Common myeloid progenitor, CD34-positive (primary cell): ENCODE data around the gene CORO7.
A peak's percentile ranks its signal among the peaks of the same experiment; 100 is the strongest.

Experiments
- CTCF ChIA-PET: fragments of 350-600 bp; sonication (Branson Sonifier 250); formaldehyde crosslinking; loops from one replicate; lab custom pipeline; 2021; ENCODE audit warnings: antibody characterized with exemption; lab: Charles Lee
- POLR2A ChIA-PET: fragments of 350-600 bp; sonication (Branson Sonifier 250); formaldehyde crosslinking; loops from one replicate; lab custom pipeline; 2021; ENCODE audit warnings: antibody characterized with exemption; lab: Charles Lee
- DNase-seq, 3 donors: peaks; one replicate each; pipeline versions ENCODE4 v3.0.0 to v3.0.0-alpha.2; 2013
- H3K27ac ChIP-seq, 2 experiments: 1 replicate in 1 of 2; 2 replicates in 1 of 2; pipeline ENCODE4 v1.7.0; 2013; ENCODE audit warnings: inconsistent platforms in 2 of 2, low read length in 2 of 2, mild to moderate bottlenecking in 2 of 2, low read depth in 1 of 2, moderate library complexity in 1 of 2; ENCODE audit not compliant: severe bottlenecking in 2 of 2, insufficient read depth in 1 of 2, poor library complexity in 1 of 2
- H3K27me3 ChIP-seq, 5 experiments: replicated peaks in 2 of 5; 1 replicate in 3 of 5; 2 replicates in 2 of 5; pipeline versions ENCODE4 v1.6.1 to v1.7.0; 2013; ENCODE audit warnings: low read length in 4 of 5, mild to moderate bottlenecking in 2 of 5, moderate library complexity in 2 of 5, inconsistent platforms in 1 of 5; ENCODE audit not compliant: insufficient read depth in 5 of 5, control insufficient read depth in 4 of 5
- H3K36me3 ChIP-seq, 4 experiments: 1 replicate in 2 of 4; 2 replicates in 2 of 4; pipeline versions ENCODE4 v1.6.1 to v1.7.0; 2013; ENCODE audit warnings: low read length in 3 of 4, control low read depth in 1 of 4, mild to moderate bottlenecking in 1 of 4; ENCODE audit not compliant: control insufficient read depth in 4 of 4, insufficient read depth in 4 of 4
- H3K4me1 ChIP-seq, 4 experiments: 1 replicate in 3 of 4; 2 replicates in 1 of 4; pipeline versions ENCODE4 v1.6.1 to v1.7.1; 2013; ENCODE audit warnings: low read length in 3 of 4, mild to moderate bottlenecking in 3 of 4, control low read depth in 1 of 4, inconsistent platforms in 1 of 4, moderate library complexity in 1 of 4; ENCODE audit not compliant: control insufficient read depth in 4 of 4, insufficient read depth in 4 of 4; ENCODE audit errors: control extremely low read depth in 1 of 4
- H3K4me3 ChIP-seq, 7 experiments: 1 replicate in 4 of 7; 2 replicates in 3 of 7; pipeline versions ENCODE4 v1.5.1 to v1.7.0; 2013; ENCODE audit warnings: mild to moderate bottlenecking in 7 of 7, low read length in 6 of 7, moderate library complexity in 6 of 7, inconsistent platforms in 2 of 7, low read depth in 2 of 7, control low read depth in 1 of 7; ENCODE audit not compliant: insufficient read depth in 4 of 7, control insufficient read depth in 1 of 7; ENCODE audit errors: extremely low read depth in 1 of 7
- H3K9me3 ChIP-seq, 5 experiments: 1 replicate in 4 of 5; 2 replicates in 1 of 5; pipeline versions ENCODE4 v1.6.1 to v1.7.1; 2013; ENCODE audit warnings: low read length in 4 of 5, mild to moderate bottlenecking in 2 of 5, inconsistent platforms in 1 of 5, low read depth in 1 of 5, moderate library complexity in 1 of 5; ENCODE audit not compliant: control insufficient read depth in 4 of 5, insufficient read depth in 2 of 5; ENCODE audit errors: control extremely low read depth in 1 of 5
- WGBS: methylation state at CpG from one replicate; pipeline ENCODE4 v1.1.5; 2013; ENCODE audit not compliant: insufficient coverage; 5-methylcytosine and 5-hydroxymethylcytosine counted together

Gene CORO7

GRCh38 chr16:4332623-4333307, 83.6 kb downstream of the CORO7 start:
- DNase-seq: no peak
- ChIA-PET CTCF (interaction anchor here (0.8 to 14.1 kb wide), 13 partner anchors 8 to 144 kb away, joined by 3 to 188 read pairs (median 5); no protein-coding TSS in a partner anchor), POLR2A (interaction anchor here (0.6 to 0.8 kb wide), 2 partner anchors 13 to 25 kb away, joined by 3 read pairs; no protein-coding TSS in a partner anchor)
- no peak overlapping the region for H3K27ac ChIP-seq
- H3K36me3 ChIP-seq: no peaks in the 10 kb centered on the region
- WGBS: 93% methylated on average over 17 of the region's 19 CpGs
- no peak overlapping the region for H3K4me3 ChIP-seq
- H3K9me3 ChIP-seq: no peaks in the 10 kb centered on the region
- peaks cover 0 to 21% (median 14%) of the 10 kb centered on the region in 4 experiments for H3K4me1 ChIP-seq
- H3K27me3 ChIP-seq: no peaks in the 10 kb centered on the region

DNA sequence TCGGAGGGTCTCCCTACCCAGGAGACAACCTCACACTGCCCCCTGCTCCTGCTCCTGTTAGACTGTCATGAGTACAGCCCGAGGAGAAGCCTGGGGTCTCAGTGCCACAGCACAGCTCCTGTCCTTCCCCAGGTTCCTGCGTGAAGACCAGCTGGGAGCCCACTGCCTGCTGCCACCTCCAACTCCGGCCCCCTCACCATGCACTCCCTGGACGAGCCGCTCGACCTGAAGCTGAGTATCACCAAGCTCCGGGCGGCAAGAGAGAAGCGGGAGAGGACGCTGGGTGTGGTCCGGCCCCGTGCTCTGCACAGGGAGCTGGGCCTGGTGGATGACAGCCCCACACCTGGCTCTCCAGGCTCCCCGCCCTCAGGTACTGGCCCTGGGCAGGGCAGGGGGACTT, 84.3 kb downstream of the CORO7 start:
- Histone ChIP-seq H3K27me3 (no peaks in the 10 kb centered on the region), H3K4me1 (peaks cover 0 to 26% (median 17%) of the 10 kb centered on the region in 4 experiments), H3K4me3 (no peak overlapping the region), H3K36me3 (no peaks in the 10 kb centered on the region), H3K27ac (no peak overlapping the region), H3K9me3 (no peaks in the 10 kb centered on the region)
- no peak for DNase-seq
- WGBS: 96% methylated on average over 13 of the region's 14 CpGs
- CTCF ChIA-PET: interaction anchor here (0.6 to 14.1 kb wide), 17 partner anchors 9 to 144 kb away, joined by 3 to 188 read pairs (median 4); no protein-coding TSS in a partner anchor
- POLR2A ChIA-PET: interaction anchor here (0.6 to 1.0 kb wide), 2 partner anchors 23 to 24 kb away, joined by 3 read pairs; no protein-coding TSS in a partner anchor

GRCh38 chr16:4330277-4330874, 86.0 kb downstream of the CORO7 start:
- H3K27me3 ChIP-seq: no peaks in the 10 kb centered on the region
- POLR2A ChIA-PET: interaction anchor here (0.5 to 0.7 kb wide), 2 partner anchors 58 to 628 kb away, joined by 3 read pairs; partner anchors contain the start of genes SEC14L5 and TFAP4
- 61% methylated on average over 14 of the region's 14 CpGs for WGBS
- peaks cover 0 to 28% (median 19%) of the 10 kb centered on the region in 4 experiments for H3K4me1 ChIP-seq
- no peaks in the 10 kb centered on the region for H3K36me3 ChIP-seq
- H3K4me3 ChIP-seq: no peak overlapping the region
- CTCF ChIA-PET: interaction anchor here (0.7 to 14.1 kb wide), 13 partner anchors 10 to 347 kb away, joined by 3 to 188 read pairs (median 4); no protein-coding TSS in a partner anchor
- DNase-seq: peak in 2 of 3 donors; percentile 57
- no peaks in the 10 kb centered on the region for H3K9me3 ChIP-seq
- H3K27ac ChIP-seq: no peak overlapping the region

DNA sequence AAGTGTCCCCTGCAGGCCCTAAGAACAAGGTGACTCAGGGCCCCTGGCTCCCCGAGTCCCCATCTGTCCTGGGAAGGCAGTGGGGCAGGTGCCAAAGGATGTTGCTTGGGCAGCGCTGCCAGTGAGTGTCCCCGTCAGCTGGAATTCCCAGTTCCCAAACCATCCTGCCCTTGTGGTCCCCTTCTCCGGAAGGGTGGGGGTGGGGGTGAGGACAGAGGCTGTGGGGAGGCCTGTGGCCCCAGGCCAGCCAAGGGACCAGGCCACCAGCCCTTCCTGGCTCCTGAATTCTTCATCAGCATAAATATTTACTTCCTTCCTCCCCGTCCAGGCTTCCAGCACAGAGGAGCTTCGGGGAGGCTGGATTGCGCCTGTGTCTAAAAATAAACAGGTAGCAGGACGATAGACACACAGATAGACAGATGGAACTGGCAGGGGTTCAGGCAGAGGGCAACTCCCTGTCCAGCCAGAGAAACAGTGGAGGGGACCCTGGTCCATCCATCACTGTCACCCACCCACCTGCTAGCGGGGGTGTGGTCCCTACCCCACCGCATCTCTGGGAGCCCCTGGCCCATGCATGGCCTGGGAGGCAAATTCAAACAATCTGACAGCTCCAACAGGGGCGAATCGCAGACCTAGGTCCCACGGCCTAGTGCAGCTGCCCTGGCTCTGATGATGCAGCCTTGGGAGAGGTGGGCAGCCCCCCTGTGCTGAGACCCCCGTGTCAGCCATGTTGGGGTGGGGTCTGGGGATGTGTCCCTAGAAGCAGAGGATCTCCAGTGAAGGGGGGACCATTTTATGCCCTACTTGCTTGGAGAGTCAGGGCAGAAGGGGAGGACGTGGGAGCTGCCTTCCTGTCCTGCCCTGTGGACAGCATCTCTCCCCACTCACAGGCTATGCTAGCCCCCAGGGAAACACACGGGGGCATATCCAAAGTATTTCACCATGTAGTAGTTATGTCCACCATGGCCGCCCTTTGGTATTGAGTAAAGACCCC, 87.3 kb downstream of the CORO7 start:
- no peak for DNase-seq
- Histone ChIP-seq H3K27ac (no peak overlapping the region), H3K4me3 (peak overlapping the region in 1 of 7 experiments; percentile 65), H3K9me3 (no peaks in the 10 kb centered on the region), H3K4me1 (peaks cover 0 to 28% (median 19%) of the 10 kb centered on the region in 4 experiments), H3K36me3 (no peaks in the 10 kb centered on the region), H3K27me3 (no peaks in the 10 kb centered on the region)
- ChIA-PET CTCF (interaction anchor here (0.8 to 14.1 kb wide), 19 partner anchors 11 to 346 kb away, joined by 3 to 188 read pairs (median 4); partner anchors contain the start of gene TFAP4), POLR2A (no interaction called here)
- 82% methylated on average over 11 of the region's 17 CpGs for WGBS

- H3K4me1 ChIP-seq: peaks cover 0 to 23% (median 17%) of the 10 kb centered on the region in 4 experiments
- H3K9me3 ChIP-seq: no peaks in the 10 kb centered on the region
- H3K27me3 ChIP-seq: no peaks in the 10 kb centered on the region
- H3K27ac ChIP-seq: no peak overlapping the region
- peak overlapping the region; percentile 8 to 77 (median 61) for H3K4me3 ChIP-seq
- 10% methylated on average over 30 of the region's 30 CpGs for WGBS
- ChIA-PET CTCF (interaction anchor here (0.8 to 14.1 kb wide), 13 partner anchors 10 to 129 kb away, joined by 3 to 188 read pairs (median 6); partner anchors contain the start of gene TFAP4), POLR2A (no interaction called here)
- peak; percentile 68 to 77 (median 77) for DNase-seq
- no peaks in the 10 kb centered on the region for H3K36me3 ChIP-seq
Observed at GRCh38 chr16:4328046-4328781, 88.2 kb downstream of the CORO7 start.
